HAP-1 (cell line): ENCODE results near the gene OTOA.
"Not testable (repeated sequence)": the region's sequence is repeated elsewhere in the genome, so short reads cannot be mapped to it uniquely, and the experiment has no call there.

ENCODE experiments used
- DNase-seq, 2 experiments: peaks; one replicate each; pipeline ENCODE4 v3.0.0-alpha.2; 2016 to 2020; ENCODE audit warnings: low spot score in 2 of 2
- H3K27me3 ChIP-seq: fragments of 250-450 bp; sonication (Bioruptor Pico); 2 replicates; pipeline ENCODE4 v1.5.1; 2020; ENCODE audit warnings: low read depth, mild to moderate bottlenecking, moderate library complexity
- H3K36me3 ChIP-seq: fragments of 250-450 bp; sonication (Bioruptor Pico); replicated peaks from 2 replicates; pipeline ENCODE4 v1.5.1; 2020; ENCODE audit warnings: mild to moderate bottlenecking
- H3K4me1 ChIP-seq: fragments of 250-450 bp; sonication (Bioruptor Pico); 2 replicates; pipeline ENCODE4 v1.5.1; 2020; ENCODE audit warnings: mild to moderate bottlenecking
- H3K4me3 ChIP-seq: fragments of 250-450 bp; sonication (Bioruptor Pico); 2 replicates; pipeline ENCODE4 v1.5.1; 2020; ENCODE audit warnings: mild to moderate bottlenecking, moderate library complexity
- H3K9me3 ChIP-seq: fragments of 250-450 bp; sonication (Bioruptor Pico); 2 replicates; pipeline ENCODE4 v1.5.1; 2020; ENCODE audit warnings: mild to moderate bottlenecking, moderate library complexity
- in situ Hi-C: fragments of 300-500 bp; cut with MboI; formaldehyde crosslinking; loops from 3 replicates; pipeline ENCODE4 v1.14.3; 2020; ENCODE audit warnings: low sequenced_read_pairs, inconsistent platforms, mixed read lengths

OTOA gene

GRCh38 chr16:21798601-21799000, 134.8 kb downstream of the OTOA start:
- H3K4me3 ChIP-seq, DNase-seq, in situ Hi-C loops, H3K4me1 ChIP-seq, H3K9me3 ChIP-seq, H3K27me3 ChIP-seq, H3K36me3 ChIP-seq: not testable (repeated sequence)

DNA sequence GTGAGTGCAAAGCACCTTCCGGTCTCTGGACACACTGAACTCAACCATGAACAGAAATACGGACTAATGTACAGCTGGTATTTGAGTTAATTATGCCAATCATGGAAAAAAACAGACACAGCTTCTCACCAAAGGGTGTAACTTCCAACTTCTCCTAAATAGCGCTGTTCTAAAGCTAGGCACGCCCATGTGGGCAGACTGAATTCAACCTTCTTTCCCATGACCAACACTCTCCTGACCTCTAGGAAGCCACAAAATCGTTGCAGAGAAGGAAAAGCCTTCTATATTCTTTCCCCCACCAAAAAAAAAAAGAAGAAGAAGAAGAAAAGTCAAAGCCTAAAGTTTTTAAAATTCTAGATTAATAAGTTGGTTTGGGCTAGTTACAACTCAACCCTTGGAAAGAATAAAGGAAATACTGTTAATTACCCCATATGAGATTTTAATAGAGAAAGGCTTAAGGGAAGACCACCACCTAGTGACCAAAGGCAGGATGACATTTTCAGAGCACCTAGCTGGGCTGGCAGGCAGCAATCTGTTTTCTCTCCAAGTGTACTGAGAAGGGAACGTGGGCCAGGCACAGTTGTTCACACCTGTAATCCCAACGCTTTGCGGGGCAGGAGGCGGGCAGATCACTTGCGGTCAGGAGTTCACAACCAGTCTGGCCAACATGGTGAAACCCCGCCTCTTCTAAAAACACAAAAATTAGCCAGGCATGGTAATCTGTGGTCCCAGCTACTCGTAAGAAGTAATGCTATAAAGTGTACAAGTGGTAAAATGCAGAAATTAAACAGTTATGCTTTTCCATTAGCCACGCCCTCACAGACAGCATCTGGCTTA, 138.0 kb downstream of the OTOA start:
- H3K9me3 ChIP-seq, H3K36me3 ChIP-seq, H3K27me3 ChIP-seq, H3K4me1 ChIP-seq, H3K4me3 ChIP-seq: not testable (repeated sequence)
- in situ Hi-C loops, result loop anchor here (25.0 kb wide), 1 partner anchor 136 kb away; no protein-coding TSS in a partner anchor
- DNase-seq, result peak; percentile 13 to 56

DNA sequence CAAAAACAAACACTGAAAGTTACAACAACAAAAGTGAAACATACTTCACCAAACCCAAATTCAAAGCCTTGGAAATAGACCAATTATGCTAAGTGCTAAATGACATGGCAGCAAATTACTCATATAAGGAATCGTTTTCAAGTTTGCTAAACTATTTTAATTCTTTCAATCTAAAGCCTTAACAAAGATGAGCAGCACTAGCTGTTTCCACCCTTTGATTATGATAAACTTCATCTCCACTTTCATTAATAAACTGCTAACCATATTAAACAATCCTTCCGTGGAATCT, 138.6 kb downstream of the OTOA start:
- H3K27me3 ChIP-seq, H3K4me3 ChIP-seq, H3K36me3 ChIP-seq, DNase-seq, H3K9me3 ChIP-seq, H3K4me1 ChIP-seq: not testable (repeated sequence)
- in situ Hi-C loops, result loop anchor here (25.0 kb wide), 1 partner anchor 135 kb away; no protein-coding TSS in a partner anchor
